Hippocampal formation (tissue), 2 donors: ENCODE results near the gene CFAP58.

Experiments used
- DNase-seq, 2 donors: peaks; one replicate each; lab custom pipeline; 2025; lab: John Stamatoyannopoulos, UW

CFAP58 gene

DNA sequence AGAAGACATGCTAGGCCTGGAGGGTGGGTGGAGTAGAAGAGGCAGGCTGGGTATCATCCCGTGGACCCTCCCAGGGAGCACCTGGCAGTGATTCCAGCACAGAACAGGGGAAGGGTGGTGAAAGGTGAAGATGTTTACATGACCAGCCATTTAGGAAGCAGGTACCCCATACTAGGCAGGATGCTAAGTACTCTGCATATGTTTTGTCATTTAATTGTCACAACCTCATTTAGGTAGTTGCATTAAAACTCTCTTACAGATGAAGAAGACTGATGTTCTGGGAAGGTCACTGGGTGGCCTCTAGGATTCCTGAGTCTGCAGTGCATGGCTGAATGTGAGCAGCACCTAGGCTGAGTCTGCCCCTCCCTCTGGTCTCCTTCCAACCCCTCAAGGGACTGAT is 30.5 kb upstream of the CFAP58 start:
- DNase-seq = no peak

GRCh38 chr10:104323760-104324201 is 29.9 kb upstream of the CFAP58 start:
- DNase-seq = no peak

GRCh38 chr10:104324221-104324686 is 29.4 kb upstream of the CFAP58 start:
- peak in 1 of 2 donors; percentile 15 for DNase-seq

DNA sequence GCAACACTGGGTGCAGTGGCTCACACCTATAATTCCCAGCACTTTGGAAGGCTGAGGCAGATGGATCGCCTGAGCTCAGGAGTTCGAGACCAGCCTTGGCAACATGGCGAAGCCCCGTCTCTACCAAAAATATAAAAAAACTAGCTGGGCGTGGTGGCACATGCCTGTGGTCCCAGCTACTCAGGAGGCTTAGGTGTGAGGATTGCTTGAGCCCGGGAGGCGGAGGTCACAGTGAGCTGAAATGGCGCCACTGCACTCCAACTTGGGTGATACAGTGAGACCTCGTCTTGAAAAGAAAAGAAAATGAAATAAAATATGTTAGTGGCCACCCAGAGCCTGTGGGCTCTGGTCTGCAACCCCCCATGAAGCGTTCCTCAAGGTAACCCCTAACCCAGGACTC is 28.7 kb upstream of the CFAP58 start:
- DNase-seq = no peak

GRCh38 chr10:104325436-104326435 is 27.9 kb upstream of the CFAP58 start:
- DNase-seq = peak in 1 of 2 donors; percentile 18

GRCh38 chr10:104326991-104327610 is 26.5 kb upstream of the CFAP58 start:
- no peak for DNase-seq

DNA sequence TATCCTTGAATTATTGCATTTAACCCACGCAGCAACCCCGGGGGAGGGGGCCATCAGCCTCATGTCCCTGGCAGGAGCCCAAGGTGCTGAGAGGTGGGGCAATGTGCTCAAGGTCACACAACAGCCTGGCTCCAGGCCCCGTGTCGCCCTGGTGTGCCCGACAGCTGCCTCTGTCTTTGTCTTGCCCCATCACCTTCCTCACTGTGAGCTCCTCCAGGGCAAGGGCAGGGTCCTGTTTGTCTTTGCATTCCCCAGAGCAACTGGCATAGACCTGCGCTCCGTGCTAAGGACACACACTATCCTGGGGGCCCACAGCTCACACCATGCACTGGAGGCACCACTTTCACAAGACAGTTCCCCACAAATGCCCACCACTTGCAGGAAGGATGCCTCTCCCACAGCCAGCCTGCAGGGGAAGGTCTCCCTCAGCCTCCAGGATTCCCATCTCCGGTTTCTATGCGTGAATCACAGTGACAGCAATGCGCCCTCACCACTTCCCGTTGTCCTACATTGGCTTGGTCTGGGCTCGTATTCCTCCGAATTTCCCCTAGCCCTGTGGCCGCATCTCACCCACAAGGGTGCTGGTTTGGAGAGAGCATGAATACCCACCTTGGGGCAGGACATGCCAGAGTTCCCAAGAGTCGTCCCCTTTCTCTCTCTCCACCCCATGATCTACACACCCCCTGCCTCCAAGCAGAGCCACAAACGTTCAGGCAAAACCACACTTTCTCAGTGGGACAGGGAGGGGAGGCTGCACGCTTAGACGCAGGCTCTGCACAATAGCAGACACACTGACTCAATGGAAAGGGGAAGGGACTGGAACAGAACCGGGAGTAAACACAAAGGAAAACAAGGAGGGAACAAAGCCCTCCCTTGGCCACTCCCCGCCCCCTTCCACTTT is 25.6 kb upstream of the CFAP58 start:
- DNase-seq = peak in 1 of 2 donors; percentile 57

DNA sequence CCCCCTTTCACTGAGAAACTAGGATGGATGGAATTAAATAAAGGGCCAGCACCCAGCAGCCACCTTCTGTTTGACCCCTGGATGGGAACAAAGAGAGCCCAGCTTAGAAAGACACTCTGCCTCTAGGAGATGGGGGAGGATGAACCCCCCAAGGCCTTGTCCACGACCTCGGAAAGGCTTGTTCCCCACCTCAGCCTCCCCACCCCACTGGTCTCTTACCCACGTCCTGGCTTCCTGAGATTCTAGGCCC is 25.1 kb upstream of the CFAP58 start:
- peak in 1 of 2 donors; percentile 57 for DNase-seq

GRCh38 chr10:104328896-104329710 is 24.5 kb upstream of the CFAP58 start:
- peak; percentile 58 to 72 for DNase-seq

DNA sequence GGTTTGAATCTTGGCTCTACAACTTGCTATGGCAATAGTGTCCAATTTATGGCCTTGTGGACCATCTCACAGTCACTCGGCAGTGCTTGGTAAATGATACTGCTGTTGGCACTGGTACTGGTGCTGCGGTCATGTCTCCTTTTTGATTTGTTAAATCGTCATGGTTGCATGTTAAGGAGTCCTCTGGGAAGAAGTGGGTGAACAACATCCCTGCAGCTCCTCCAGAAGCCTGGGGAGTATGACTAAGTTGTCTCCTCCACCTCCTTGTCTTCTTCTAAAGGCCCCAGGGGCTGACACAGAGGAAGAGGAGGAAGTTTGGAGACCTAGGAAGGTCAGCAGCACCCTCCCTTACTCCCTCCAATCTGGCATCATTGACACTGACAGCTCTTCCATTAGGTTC is 23.9 kb upstream of the CFAP58 start:
- DNase-seq = no peak

- no peak for DNase-seq
These were observed 23.2 kb upstream of the CFAP58 start for GRCh38 chr10:104330168-104331110.

DNA sequence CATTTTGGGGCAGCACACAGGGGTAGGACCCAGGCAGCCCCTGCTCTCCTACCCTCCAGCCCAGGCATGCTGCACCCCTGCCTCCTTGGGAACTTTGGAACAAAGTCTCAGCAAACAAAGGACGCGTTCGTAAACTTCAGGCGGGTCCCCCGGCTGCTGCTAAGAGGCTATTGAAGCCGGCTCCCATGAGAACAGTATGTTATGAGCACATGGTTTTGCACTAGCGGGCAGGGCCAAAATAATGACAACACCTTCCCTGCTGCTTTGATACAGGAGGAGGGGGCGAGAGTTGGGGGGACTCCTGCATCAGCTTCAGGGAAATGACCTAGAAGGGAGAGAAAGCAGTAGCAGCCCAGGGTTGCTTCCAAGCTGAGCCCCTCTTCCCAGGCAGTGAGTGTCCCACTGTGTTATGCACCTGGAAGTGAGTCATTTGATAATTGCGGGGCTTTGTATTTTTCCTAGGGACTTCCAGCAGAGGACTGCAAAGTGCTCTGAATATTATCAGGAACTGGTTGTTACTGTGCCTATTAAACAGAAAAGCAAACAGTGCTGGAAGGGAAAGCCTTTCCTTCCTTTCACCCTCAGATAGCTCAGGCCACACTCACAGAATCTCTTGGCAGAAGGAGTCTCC is 22.3 kb upstream of the CFAP58 start:
- DNase-seq = no peak

- DNase-seq = no peak
These were observed 21.2 kb upstream of the CFAP58 start for GRCh38 chr10:104332243-104333031.

GRCh38 chr10:104333032-104333727 is 20.5 kb upstream of the CFAP58 start:
- no peak for DNase-seq

- DNase-seq = no peak
These were observed 19.8 kb upstream of the CFAP58 start for GRCh38 chr10:104333728-104334373.

- no peak for DNase-seq
These were observed 19.1 kb upstream of the CFAP58 start for GRCh38 chr10:104334561-104334960.

DNA sequence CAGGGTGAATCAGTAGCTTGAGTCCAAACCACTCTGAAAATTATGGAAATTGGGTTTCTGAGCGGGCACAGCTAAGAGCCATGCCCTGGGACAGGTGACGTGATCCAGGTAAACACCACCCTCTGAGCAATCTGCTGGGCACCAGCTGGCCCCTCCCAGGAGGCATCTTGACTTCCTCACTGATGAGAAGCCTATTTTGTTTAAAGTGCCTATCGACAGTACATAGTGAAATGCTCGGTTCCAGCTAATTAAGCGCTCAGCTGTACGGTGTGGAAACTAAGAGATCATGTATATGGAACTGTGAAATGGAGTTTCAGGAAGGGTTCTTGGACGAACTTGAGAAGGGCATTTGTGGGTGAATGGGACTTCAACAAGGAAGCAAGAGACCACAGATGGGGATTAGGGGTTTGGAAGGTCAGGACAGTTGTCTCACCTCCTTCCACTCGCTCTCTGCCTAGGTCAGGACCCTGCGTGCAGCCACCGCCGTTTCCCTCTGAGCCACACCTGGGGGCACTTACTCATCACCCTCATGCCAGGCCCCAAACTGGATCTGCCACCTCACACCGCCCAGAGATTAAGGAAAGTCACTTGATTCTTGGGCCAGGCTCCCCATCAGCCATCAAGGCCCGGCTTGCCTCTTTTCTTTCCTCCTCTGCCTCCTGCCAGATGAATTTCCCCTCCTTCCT is 18.5 kb upstream of the CFAP58 start:
- DNase-seq = no peak
